Measurements from ENCODE around the gene PIP5K1C. TPM values are rescaled to one million over a fixed set of nuclear protein-coding genes. Genes with fewer than 3 reads are reported as not detected.

The PIP5K1C gene
- total and polyA plus RNA-seq, 9 of the 15 experiments (the other 6 are each of a cell fraction or from before 2014, with no cell fraction given): 0.38 to 22.1 (median 4.1) TPM

DNA sequence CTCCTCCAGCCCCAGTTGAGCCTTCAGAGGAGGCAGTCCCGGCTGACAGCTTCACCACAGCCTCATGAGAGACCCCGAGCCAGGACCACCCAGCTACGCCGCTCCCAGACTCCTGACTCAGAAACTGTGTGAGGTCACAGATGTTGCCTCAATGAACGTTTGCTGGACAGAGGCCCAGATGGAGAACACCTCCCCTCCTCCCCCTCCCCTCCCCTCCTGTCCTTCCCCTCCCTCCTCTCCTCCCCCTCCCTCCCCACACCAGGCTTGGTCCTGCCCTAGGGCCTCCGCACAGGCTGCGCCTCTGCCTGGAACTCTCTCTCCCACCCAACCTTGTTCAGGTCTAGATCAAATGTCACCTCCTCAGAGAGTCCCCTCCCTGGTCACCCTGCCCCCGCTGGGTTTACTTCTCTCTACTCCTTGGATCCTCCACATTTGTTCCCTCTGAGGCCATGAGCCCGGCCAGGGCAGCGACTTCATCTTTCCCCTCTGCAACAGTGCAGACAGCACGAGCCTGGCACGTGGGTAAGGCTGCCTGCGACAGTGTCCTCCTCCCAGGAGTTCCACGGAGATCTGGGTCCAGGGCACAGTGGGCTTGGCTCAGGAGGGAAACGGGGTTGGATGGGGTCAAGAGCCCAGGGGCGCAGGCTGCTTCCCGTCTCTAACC, 17.4 kb downstream of the PIP5K1C start:
- WGBS (ENCODE audit: insufficient coverage, low coverage, missing lambda C conversion rate): 74% methylated on average over 14 of the region's 17 CpGs

More for the DNA sequence above, 17.4 kb downstream of the PIP5K1C start:
- H3K4me3 ChIP-seq: no peak overlapping the region
- ChIA-PET CTCF (ENCODE audit: low intra/inter-chr PET ratio) (no interaction called here), POLR2A (interaction anchor here (0.8 kb wide), 1 partner anchor 13 kb away, joined by 3 read pairs; no protein-coding TSS in a partner anchor)
- H3K9ac ChIP-seq (ENCODE audit: insufficient read depth in 1 of 2, low read depth in 2 of 2, low read length in 2 of 2): peak overlapping the region in 1 of 2 experiments; percentile 85; a peak in 2 of 4 replicates
- no peaks in the 10 kb centered on the region for H3K27me3 ChIP-seq (ENCODE audit: control insufficient read depth in 2 of 2, insufficient read depth in 2 of 2, low read length in 2 of 2)
- H3K36me3 ChIP-seq (ENCODE audit: control insufficient read depth, insufficient read depth, low read length): peaks cover 21% of the 10 kb centered on the region; the same call in 1 of the 3 replicates
- H3K4me2 ChIP-seq (ENCODE audit: insufficient read depth, low read length): 0 out of 2 replicates have a peak overlapping the region, but pooled peaks have one; percentile 1
- ATAC-seq (peak; percentile 63), FAIRE-seq (no peak), DNase-seq (ENCODE audit: extremely low read depth in 1 of 4, low spot score in 3 of 4) (peak; percentile 67 to 72 (median 70))
- peaks cover 31% of the 10 kb centered on the region for H4K20me1 ChIP-seq (replicated peaks; ENCODE audit: control insufficient read depth, insufficient read depth, low read length)
- intact Hi-C loops (cut with micrococcal nuclease) (no loop called here), in situ Hi-C loops (cut with MboI) (no loop called here)
- H3K27ac ChIP-seq (ENCODE audit: extremely low read depth, low read depth, low read length): peak overlapping the region; percentile 57; the same call in 2 of the 3 replicates
- peaks cover 25 to 58% of the 10 kb centered on the region in 2 experiments for H3K4me1 ChIP-seq (replicated peaks in 1 of 2; ENCODE audit: control insufficient read depth in 2 of 2, insufficient read depth in 2 of 2, low read length in 2 of 2)
- BruUV-seq (replicated peaks): no TSS peak
- no peaks in the 10 kb centered on the region for H3K9me3 ChIP-seq (replicated peaks; ENCODE audit: control insufficient read depth, insufficient read depth, low read depth, low read length)
- peaks cover 9% of the 10 kb centered on the region for H3K9me1 ChIP-seq (ENCODE audit: control insufficient read depth, insufficient read depth, low read length)
- TF ChIP-seq ZBTB7A (IDR thresholded peaks at IDR 0.05; ENCODE audit: borderline replicate concordance, control insufficient read depth, low read depth, low read length) (peak; percentile 85; the same call in 1 of the 2 replicates), SP2 (IDR thresholded peaks at IDR 0.05; ENCODE audit: extremely low read depth, low read depth, low read length, poor library complexity, severe bottlenecking) (no peak), GABPA (tag; conservative IDR thresholded peaks at IDR 0.05; ENCODE audit: low read depth) (no peak), JUND (IDR thresholded peaks at IDR 0.05; ENCODE audit: borderline replicate concordance, low read depth, low read length) (no peak), JUND (tag; IDR thresholded peaks at IDR 0.05; ENCODE audit: borderline replicate concordance, low read depth, low read length) (no peak), HMG20A (CRISPR knock-in tag; conservative IDR thresholded peaks at IDR 0.05) (no peak), SAFB (IDR thresholded peaks at IDR 0.05; ENCODE audit: borderline replicate concordance, low read depth, low read length) (no peak), ZFP36 (IDR thresholded peaks at IDR 0.05; ENCODE audit: low read depth, low read length, partially characterized antibody) (no peak), PHB2 (IDR thresholded peaks at IDR 0.05; ENCODE audit: low read depth) (no peak), ZNF263 (CRISPR knock-in tag; IDR thresholded peaks at IDR 0.05; ENCODE audit: borderline replicate concordance) (no peak), TEAD1 (CRISPR knock-in tag; IDR thresholded peaks at IDR 0.05) (0 out of 4 replicates have a peak, but pooled peaks of 1 of the 2 experiments have one; percentile 17), MTA2 (IDR thresholded peaks at IDR 0.05; ENCODE audit: low read depth) (no peak)
- TF ChIP-seq, protein P1, sequence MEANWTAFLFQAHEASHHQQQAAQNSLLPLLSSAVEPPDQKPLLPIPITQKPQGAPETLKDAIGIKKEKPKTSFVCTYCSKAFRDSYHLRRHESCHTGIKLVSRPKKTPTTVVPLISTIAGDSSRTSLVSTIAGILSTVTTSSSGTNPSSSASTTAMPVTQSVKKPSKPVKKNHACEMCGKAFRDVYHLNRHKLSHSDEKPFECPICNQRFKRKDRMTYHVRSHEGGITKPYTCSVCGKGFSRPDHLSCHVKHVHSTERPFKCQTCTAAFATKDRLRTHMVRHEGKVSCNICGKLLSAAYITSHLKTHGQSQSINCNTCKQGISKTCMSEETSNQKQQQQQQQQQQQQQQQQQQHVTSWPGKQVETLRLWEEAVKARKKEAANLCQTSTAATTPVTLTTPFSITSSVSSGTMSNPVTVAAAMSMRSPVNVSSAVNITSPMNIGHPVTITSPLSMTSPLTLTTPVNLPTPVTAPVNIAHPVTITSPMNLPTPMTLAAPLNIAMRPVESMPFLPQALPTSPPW (CRISPR knock-in tag; IDR thresholded peaks at IDR 0.05): peak; percentile 17; the same call in 1 of the 2 replicates
- H3K79me2 ChIP-seq (ENCODE audit: control insufficient read depth, insufficient read depth, low read length): peaks cover 46% of the 10 kb centered on the region
- no peak overlapping the region for H2AFZ ChIP-seq (ENCODE audit: low read depth, low read length)
